ENCODE results near the gene LRSAM1.
"Not testable (repeated sequence)": the region's sequence is repeated elsewhere in the genome, so short reads cannot be mapped to it uniquely, and the experiment has no call there.

LRSAM1 gene

GRCh38 chr9:127457191-127457878 lies 6.0 kb downstream of the LRSAM1 start:
- DNase-seq (ENCODE audit: low spot score), result no peak

- DNase-seq (ENCODE audit: low spot score), result no peak
Measured at GRCh38 chr9:127458921-127459320, 7.6 kb downstream of the LRSAM1 start.

GRCh38 chr9:127463382-127463781 lies 12.1 kb downstream of the LRSAM1 start:
- no peak for DNase-seq (ENCODE audit: low spot score)

GRCh38 chr9:127463911-127464310 lies 12.6 kb downstream of the LRSAM1 start:
- DNase-seq (ENCODE audit: low spot score), result no peak

- not testable (repeated sequence) for DNase-seq (ENCODE audit: low spot score)
Measured at GRCh38 chr9:127466407-127466917, 15.2 kb downstream of the LRSAM1 start.

- DNase-seq (ENCODE audit: low spot score), result no peak
Measured at GRCh38 chr9:127467621-127468020, 16.3 kb downstream of the LRSAM1 start.

- no peak for DNase-seq (ENCODE audit: low spot score)
Measured at GRCh38 chr9:127470662-127471061, 19.4 kb downstream of the LRSAM1 start.

- no peak for DNase-seq (ENCODE audit: low spot score)
Measured at GRCh38 chr9:127473501-127473900, 22.2 kb downstream of the LRSAM1 start.

- DNase-seq (ENCODE audit: low spot score), result no peak
Measured at GRCh38 chr9:127473932-127474331, 22.6 kb downstream of the LRSAM1 start.

- DNase-seq (ENCODE audit: low spot score), result no peak
Measured at GRCh38 chr9:127474592-127474991, 23.3 kb downstream of the LRSAM1 start.

- no peak for DNase-seq (ENCODE audit: low spot score)
Measured at GRCh38 chr9:127479507-127480081, 28.3 kb downstream of the LRSAM1 start.

- no peak for DNase-seq (ENCODE audit: low spot score)
Measured at GRCh38 chr9:127482662-127483061, 31.4 kb downstream of the LRSAM1 start.

GRCh38 chr9:127485995-127486394 lies 34.7 kb downstream of the LRSAM1 start:
- DNase-seq (ENCODE audit: low spot score), result no peak

GRCh38 chr9:127488946-127489345 lies 37.6 kb downstream of the LRSAM1 start:
- no peak for DNase-seq (ENCODE audit: low spot score)

GRCh38 chr9:127489471-127490115 lies 38.3 kb downstream of the LRSAM1 start:
- DNase-seq (ENCODE audit: low spot score), result no peak

GRCh38 chr9:127490535-127491230 lies 39.4 kb downstream of the LRSAM1 start:
- no peak for DNase-seq (ENCODE audit: low spot score)

- no peak for DNase-seq (ENCODE audit: low spot score)
Measured at GRCh38 chr9:127491516-127491915, 40.2 kb downstream of the LRSAM1 start.

GRCh38 chr9:127492616-127493015 lies 41.3 kb downstream of the LRSAM1 start:
- no peak for DNase-seq (ENCODE audit: low spot score)

- no peak for DNase-seq (ENCODE audit: low spot score)
Measured at GRCh38 chr9:127493592-127494303, 42.4 kb downstream of the LRSAM1 start.

- no peak for DNase-seq (ENCODE audit: low spot score)
Measured at GRCh38 chr9:127494304-127494702, 43.0 kb downstream of the LRSAM1 start.

GRCh38 chr9:127495884-127496555 lies 44.7 kb downstream of the LRSAM1 start:
- no peak for DNase-seq (ENCODE audit: low spot score)

Measured in CD4-positive, alpha-beta T cell treated with Interleukin-15 for 4 hours (primary cell).